PFSK-1 (cell line): Measurements from ENCODE around the gene ATL2.

Experiments used
- POLR2AphosphoS5 ChIP-seq: IDR thresholded peaks from 2 replicates; pipeline ENCODE4 v1.6.1; 2012; ENCODE audit warnings: low read depth, mild to moderate bottlenecking, control low read depth, low read length, moderate library complexity
- REST ChIP-seq, 2 experiments: IDR thresholded peaks; 2 replicates each; pipeline versions ENCODE4 v1.6.1 to v1.8.0; 2011 to 2012; ENCODE audit warnings: low read depth in 2 of 2, low read length in 2 of 2, control low read depth in 1 of 2, inconsistent platforms in 1 of 2, mild to moderate bottlenecking in 1 of 2, moderate library complexity in 1 of 2; ENCODE audit not compliant: insufficient read depth in 1 of 2
- SIN3A ChIP-seq: IDR thresholded peaks from 2 replicates; pipeline ENCODE4 v1.6.1; 2012; ENCODE audit warnings: mild to moderate bottlenecking, low read length, moderate library complexity, borderline replicate concordance; ENCODE audit not compliant: insufficient read depth
- TAF1 ChIP-seq: IDR thresholded peaks from 2 replicates; pipeline ENCODE4 v1.6.1; 2012; ENCODE audit warnings: low read length, control low read depth, borderline replicate concordance; ENCODE audit not compliant: insufficient read depth

GRCh38 chr2:38360177-38360576 lies 16.9 kb downstream of the ATL2 start:
- TF ChIP-seq POLR2AphosphoS5 (no peak), REST (IDR thresholded peaks at IDR 0.05; ENCODE audit: insufficient read depth in 1 of 2, low read depth in 2 of 2, low read length in 2 of 2) (no peak), TAF1 (no peak), SIN3A (no peak)
